Upper lobe of right lung (tissue), 1 donor: ENCODE measurements around the gene CEP135. TPM values are rescaled to one million over a fixed set of nuclear protein-coding genes. Genes with fewer than 3 reads are reported as not detected.

Experiments
- ATAC-seq: fragments of 200-7000 bp; cut with Tn5 transposase; one replicate; pipeline ENCODE4 v1.9.1; 2020; ENCODE audit warnings: mild to moderate bottlenecking, moderate library complexity
- DNase-seq: peaks from one replicate; pipeline ENCODE4 v3.0.0-alpha.2; 2020
- H3K27ac ChIP-seq: fragments of 200-600 bp; one replicate; pipeline ENCODE4 v1.8.0; 2022
- H3K27me3 ChIP-seq: fragments of 200-600 bp; one replicate; pipeline ENCODE4 v1.8.0; 2022; ENCODE audit warnings: mild to moderate bottlenecking
- H3K36me3 ChIP-seq: fragments of 200-600 bp; one replicate; pipeline ENCODE4 v1.8.0; 2022
- H3K4me1 ChIP-seq: fragments of 200-600 bp; one replicate; pipeline ENCODE4 v1.8.0; 2022
- H3K4me3 ChIP-seq: fragments of 200-600 bp; one replicate; pipeline ENCODE4 v1.8.0; 2022; ENCODE audit warnings: mild to moderate bottlenecking
- H3K9me3 ChIP-seq: fragments of 200-600 bp; one replicate; pipeline ENCODE4 v1.8.0; 2022
- intact Hi-C: fragments of 100-400 bp; cut with DNase I; formaldehyde crosslinking; loops from one replicate; pipeline ENCODE4 v1.11.0; 2022
- total RNA-seq: library from RNA; stranded (reverse); fragmentation: NEBNext Ultra II Directional; extraction: Animal tissue kit (Norgen Biotek cat#: 25700); gene quantifications from one replicate; pipeline ENCODE4 v1.2.1, GENCODE V29; 2021
- TF ChIP-seq, protein P1 (sequence below): fragments of 200-600 bp; IDR thresholded peaks from one replicate; pipeline ENCODE4 v1.8.0; 2022; ENCODE audit warnings: antibody characterized with exemption
- donor health status: DM: no; HTN: yes; CAD: no; lungs with severe emphysema.

Gene CEP135
- total RNA-seq, 1 donor from 2014 or later, result 6.8 TPM

DNA sequence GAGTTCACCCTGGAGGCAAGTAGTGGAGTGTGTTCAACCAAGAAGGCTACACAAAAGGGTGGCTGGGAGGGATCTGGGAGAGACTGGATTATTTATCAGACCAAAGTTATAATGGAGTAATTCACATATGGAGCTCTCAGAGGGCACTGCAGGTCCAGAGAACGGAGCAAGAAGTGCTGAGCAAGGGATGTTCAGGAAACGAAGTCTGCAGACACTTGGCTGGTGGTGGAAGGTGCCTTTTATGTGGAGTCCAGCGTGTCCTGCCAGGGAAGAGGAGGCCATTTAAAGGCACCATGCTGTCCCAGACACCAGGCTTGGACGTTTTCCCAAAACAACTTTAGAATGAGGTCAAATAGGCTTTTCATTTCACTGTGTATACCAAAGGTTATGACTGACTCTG is 130.1 kb downstream of the CEP135 start:
- intact Hi-C loops, result no loop called here
- no peak for DNase-seq

DNA sequence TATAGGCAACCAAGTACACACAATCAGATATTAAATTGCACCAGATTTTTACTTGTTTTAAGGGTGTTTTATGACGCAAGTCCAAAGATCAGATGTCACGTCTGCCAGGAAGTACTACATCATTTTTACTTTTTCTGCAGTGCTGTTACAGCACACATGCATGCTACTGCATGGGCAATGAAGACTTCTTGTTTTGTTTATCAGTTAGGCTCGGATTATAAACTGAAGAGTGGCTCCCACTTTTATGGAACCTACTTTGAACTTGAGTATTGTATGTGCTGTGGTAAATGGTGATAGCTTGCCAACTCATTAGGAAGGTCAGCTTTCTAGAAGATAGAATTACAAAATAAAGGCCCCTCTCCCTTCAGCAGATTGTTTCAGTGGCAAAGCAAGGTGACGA is 131.6 kb downstream of the CEP135 start:
- no peaks in the 10 kb centered on the region for H3K9me3 ChIP-seq
- H3K27ac ChIP-seq, result no peak overlapping the region
- no peak overlapping the region for H3K4me3 ChIP-seq
- H3K4me1 ChIP-seq, result no peaks in the 10 kb centered on the region
- DNase-seq (no peak), ATAC-seq (no peak)
- H3K27me3 ChIP-seq, result no peaks in the 10 kb centered on the region
- TF ChIP-seq, protein P1, sequence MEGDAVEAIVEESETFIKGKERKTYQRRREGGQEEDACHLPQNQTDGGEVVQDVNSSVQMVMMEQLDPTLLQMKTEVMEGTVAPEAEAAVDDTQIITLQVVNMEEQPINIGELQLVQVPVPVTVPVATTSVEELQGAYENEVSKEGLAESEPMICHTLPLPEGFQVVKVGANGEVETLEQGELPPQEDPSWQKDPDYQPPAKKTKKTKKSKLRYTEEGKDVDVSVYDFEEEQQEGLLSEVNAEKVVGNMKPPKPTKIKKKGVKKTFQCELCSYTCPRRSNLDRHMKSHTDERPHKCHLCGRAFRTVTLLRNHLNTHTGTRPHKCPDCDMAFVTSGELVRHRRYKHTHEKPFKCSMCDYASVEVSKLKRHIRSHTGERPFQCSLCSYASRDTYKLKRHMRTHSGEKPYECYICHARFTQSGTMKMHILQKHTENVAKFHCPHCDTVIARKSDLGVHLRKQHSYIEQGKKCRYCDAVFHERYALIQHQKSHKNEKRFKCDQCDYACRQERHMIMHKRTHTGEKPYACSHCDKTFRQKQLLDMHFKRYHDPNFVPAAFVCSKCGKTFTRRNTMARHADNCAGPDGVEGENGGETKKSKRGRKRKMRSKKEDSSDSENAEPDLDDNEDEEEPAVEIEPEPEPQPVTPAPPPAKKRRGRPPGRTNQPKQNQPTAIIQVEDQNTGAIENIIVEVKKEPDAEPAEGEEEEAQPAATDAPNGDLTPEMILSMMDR, result no peak
- no peaks in the 10 kb centered on the region for H3K36me3 ChIP-seq
- intact Hi-C loops, result no loop called here

More for the DNA sequence above, 130.1 kb downstream of the CEP135 start:
- Histone ChIP-seq H3K4me3 (no peak overlapping the region), H3K9me3 (no peaks in the 10 kb centered on the region), H3K36me3 (no peaks in the 10 kb centered on the region), H3K4me1 (no peaks in the 10 kb centered on the region), H3K27ac (no peak overlapping the region), H3K27me3 (no peaks in the 10 kb centered on the region)
- TF ChIP-seq, protein P1, result no peak
- ATAC-seq, result no peak

DNA sequence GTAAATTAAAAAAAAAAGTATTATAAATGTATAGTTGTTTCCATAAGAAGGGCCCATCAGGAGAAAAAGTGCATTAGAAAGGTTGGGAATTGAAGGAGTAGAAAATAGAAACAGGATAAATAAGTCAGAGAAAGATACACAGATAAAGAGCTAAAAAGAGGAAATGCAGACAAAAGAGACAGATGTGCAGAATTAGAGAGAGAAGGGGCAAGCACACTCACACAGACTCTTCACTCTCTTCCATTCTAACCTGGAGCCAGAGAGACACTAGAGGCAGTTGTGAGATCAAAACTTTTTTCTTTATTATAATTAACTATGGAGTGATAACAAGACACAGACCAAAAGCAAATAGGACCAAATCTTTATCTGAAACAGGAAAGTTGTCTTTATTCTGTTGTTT is 134.1 kb downstream of the CEP135 start:
- no peaks in the 10 kb centered on the region for H3K9me3 ChIP-seq
- DNase-seq (no peak), ATAC-seq (no peak)
- H3K27ac ChIP-seq, result no peak overlapping the region
- TF ChIP-seq, protein P1, result no peak
- intact Hi-C loops, result no loop called here
- no peaks in the 10 kb centered on the region for H3K4me1 ChIP-seq
- H3K4me3 ChIP-seq, result no peak overlapping the region
- H3K36me3 ChIP-seq, result no peaks in the 10 kb centered on the region
- H3K27me3 ChIP-seq, result no peaks in the 10 kb centered on the region

Other genes starting within 250 kb of the CEP135 start
- not detected for gene EXOC1L, start 129.2 kb upstream of the CEP135 start, total RNA-seq
- gene EXOC1, start 95.3 kb upstream of the CEP135 start, total RNA-seq, result 32.9 TPM